ENCODE data around the gene PIGR. TPM values are rescaled to one million over a fixed set of nuclear protein-coding genes. Genes with fewer than 3 reads are reported as not detected.

Gene PIGR
- total RNA-seq, 1 donor from 2014 or later, result 0.06 TPM

GRCh38 chr1:206962272-206962671 lies 16.0 kb upstream of the PIGR start:
- TF ChIP-seq CTCF (conservative IDR thresholded peaks at IDR 0.05; ENCODE audit: low read depth, low read length), result no peak
- DNase-seq (ENCODE audit: low read depth), result no peak
- no peak overlapping the region for H3K4me3 ChIP-seq (ENCODE audit: low read depth, low read length)

GRCh38 chr1:206961668-206962067 lies 15.4 kb upstream of the PIGR start:
- no peak for DNase-seq (ENCODE audit: low read depth)

GRCh38 chr1:206960676-206961386 lies 14.6 kb upstream of the PIGR start:
- DNase-seq (ENCODE audit: low read depth), result no peak
- no peak overlapping the region for H3K4me3 ChIP-seq (ENCODE audit: low read depth, low read length)
- TF ChIP-seq CTCF (conservative IDR thresholded peaks at IDR 0.05; ENCODE audit: low read depth, low read length), result no peak

More at GRCh38 chr1:206961668-206962067, 15.4 kb upstream of the PIGR start:
- no peak overlapping the region for H3K4me3 ChIP-seq (ENCODE audit: low read depth, low read length)
- TF ChIP-seq CTCF (conservative IDR thresholded peaks at IDR 0.05; ENCODE audit: low read depth, low read length), result no peak

GRCh38 chr1:206958144-206958543 lies 11.9 kb upstream of the PIGR start:
- TF ChIP-seq CTCF (conservative IDR thresholded peaks at IDR 0.05; ENCODE audit: low read depth, low read length), result no peak
- no peak for DNase-seq (ENCODE audit: low read depth)
- H3K4me3 ChIP-seq (ENCODE audit: low read depth, low read length), result no peak overlapping the region

GRCh38 chr1:206957639-206958038 lies 11.4 kb upstream of the PIGR start:
- TF ChIP-seq CTCF (conservative IDR thresholded peaks at IDR 0.05; ENCODE audit: low read depth, low read length), result no peak

GRCh38 chr1:206955476-206956451 lies 9.5 kb upstream of the PIGR start:
- DNase-seq (ENCODE audit: low read depth), result no peak
- TF ChIP-seq CTCF (conservative IDR thresholded peaks at IDR 0.05; ENCODE audit: low read depth, low read length), result no peak
- H3K4me3 ChIP-seq (ENCODE audit: low read depth, low read length), result no peak overlapping the region

More at GRCh38 chr1:206957639-206958038, 11.4 kb upstream of the PIGR start:
- H3K4me3 ChIP-seq (ENCODE audit: low read depth, low read length), result no peak overlapping the region
- DNase-seq (ENCODE audit: low read depth), result no peak
